ENCODE data around the gene SELENOM. TPM values are rescaled to one million over a fixed set of nuclear protein-coding genes. Genes with fewer than 3 reads are reported as not detected.

SELENOM gene
- polyA plus RNA-seq, 1 experiment: 292 TPM

- DNase-seq (ENCODE audit: low read depth): no peak
- H3K36me3 ChIP-seq (ENCODE audit: control insufficient read depth, insufficient read depth, low read length): peaks cover 58% of the 10 kb centered on the region
- no peaks in the 10 kb centered on the region for H3K27me3 ChIP-seq (ENCODE audit: control insufficient read depth, insufficient read depth, low read length)
- no peak overlapping the region for H3K4me3 ChIP-seq (ENCODE audit: low read depth, low read length)
- CTCF ChIA-PET: interaction anchor here (0.6 to 1.9 kb wide), 5 partner anchors 11 to 181 kb away, joined by 3 to 8 read pairs (median 4); no protein-coding TSS in a partner anchor
- no peak for TF ChIP-seq CTCF (IDR thresholded peaks at IDR 0.05; ENCODE audit: insufficient read depth, low read depth, low read length)
- POLR2A ChIA-PET: no interaction called here
Observed at GRCh38 chr22:31091106-31091975, 16.0 kb downstream of the SELENOM start.

GRCh38 chr22:31090217-31091085 is 16.9 kb downstream of the SELENOM start:
- Histone ChIP-seq H3K27me3 (ENCODE audit: control insufficient read depth, insufficient read depth, low read length) (no peaks in the 10 kb centered on the region), H3K36me3 (ENCODE audit: control insufficient read depth, insufficient read depth, low read length) (peaks cover 52% of the 10 kb centered on the region), H3K4me3 (ENCODE audit: low read depth, low read length) (no peak overlapping the region)
- no peak for DNase-seq (ENCODE audit: low read depth)
- no peak for TF ChIP-seq CTCF (IDR thresholded peaks at IDR 0.05; ENCODE audit: insufficient read depth, low read depth, low read length)
- POLR2A ChIA-PET: no interaction called here
- CTCF ChIA-PET: interaction anchor here (0.6 to 4.0 kb wide), 7 partner anchors 12 to 143 kb away, joined by 3 to 26 read pairs (median 3); partner anchors contain the start of gene INPP5J

GRCh38 chr22:31089160-31090100 is 17.9 kb downstream of the SELENOM start:
- no peak for DNase-seq (ENCODE audit: low read depth)
- TF ChIP-seq CTCF (IDR thresholded peaks at IDR 0.05; ENCODE audit: insufficient read depth, low read depth, low read length): peak; percentile 87
- ChIA-PET POLR2A (interaction anchor here (0.6 kb wide), 1 partner anchor 133 kb away, joined by 4 read pairs; no protein-coding TSS in a partner anchor), CTCF (interaction anchor here (0.6 to 4.0 kb wide), 15 partner anchors 10 to 190 kb away, joined by 3 to 26 read pairs (median 3); partner anchors contain the start of genes INPP5J and SELENOM)
- Histone ChIP-seq H3K27me3 (ENCODE audit: control insufficient read depth, insufficient read depth, low read length) (no peaks in the 10 kb centered on the region), H3K4me3 (ENCODE audit: low read depth, low read length) (no peak overlapping the region), H3K36me3 (ENCODE audit: control insufficient read depth, insufficient read depth, low read length) (peaks cover 47% of the 10 kb centered on the region)

GRCh38 chr22:31088233-31088986 is 19.0 kb downstream of the SELENOM start:
- POLR2A ChIA-PET: no interaction called here
- no peak for TF ChIP-seq CTCF (IDR thresholded peaks at IDR 0.05; ENCODE audit: insufficient read depth, low read depth, low read length)
- Histone ChIP-seq H3K36me3 (ENCODE audit: control insufficient read depth, insufficient read depth, low read length) (peaks cover 46% of the 10 kb centered on the region), H3K27me3 (ENCODE audit: control insufficient read depth, insufficient read depth, low read length) (no peaks in the 10 kb centered on the region), H3K4me3 (ENCODE audit: low read depth, low read length) (no peak overlapping the region)
- CTCF ChIA-PET: interaction anchor here (0.7 to 4.0 kb wide), 10 partner anchors 11 to 191 kb away, joined by 3 to 26 read pairs (median 4); partner anchors contain the start of gene SELENOM
- DNase-seq (ENCODE audit: low read depth): no peak

All from BJ (cell line).